ENCODE results near the gene SUPT3H. TPM values are rescaled to one million over a fixed set of nuclear protein-coding genes. Genes with fewer than 3 reads are reported as not detected.
"Not testable (repeated sequence)": the region's sequence is repeated elsewhere in the genome, so short reads cannot be mapped to it uniquely, and the experiment has no call there.

The SUPT3H gene
- total RNA-seq, 1 donor: 10.6 TPM

DNA sequence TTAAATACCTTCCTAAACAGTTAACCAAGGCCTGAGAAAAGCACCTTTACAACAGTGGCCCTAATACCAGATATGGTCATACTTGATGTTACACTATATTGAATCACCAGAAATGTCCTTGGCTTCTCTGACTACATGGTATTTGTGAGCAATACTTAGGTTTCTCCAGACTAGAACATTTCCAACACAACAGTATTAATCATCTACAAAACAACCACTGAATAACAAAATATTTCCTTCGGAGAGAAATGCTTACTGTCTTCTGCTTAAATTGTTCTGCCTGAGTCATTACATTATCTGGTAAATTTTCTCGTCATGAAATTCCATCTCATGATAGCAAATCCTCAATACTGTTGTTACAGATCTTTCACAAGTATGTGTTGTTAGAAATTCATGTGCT, 302.5 kb downstream of the SUPT3H start:
- DNase-seq (ENCODE audit: low read depth): peak; percentile 97
- TF ChIP-seq, protein P1, sequence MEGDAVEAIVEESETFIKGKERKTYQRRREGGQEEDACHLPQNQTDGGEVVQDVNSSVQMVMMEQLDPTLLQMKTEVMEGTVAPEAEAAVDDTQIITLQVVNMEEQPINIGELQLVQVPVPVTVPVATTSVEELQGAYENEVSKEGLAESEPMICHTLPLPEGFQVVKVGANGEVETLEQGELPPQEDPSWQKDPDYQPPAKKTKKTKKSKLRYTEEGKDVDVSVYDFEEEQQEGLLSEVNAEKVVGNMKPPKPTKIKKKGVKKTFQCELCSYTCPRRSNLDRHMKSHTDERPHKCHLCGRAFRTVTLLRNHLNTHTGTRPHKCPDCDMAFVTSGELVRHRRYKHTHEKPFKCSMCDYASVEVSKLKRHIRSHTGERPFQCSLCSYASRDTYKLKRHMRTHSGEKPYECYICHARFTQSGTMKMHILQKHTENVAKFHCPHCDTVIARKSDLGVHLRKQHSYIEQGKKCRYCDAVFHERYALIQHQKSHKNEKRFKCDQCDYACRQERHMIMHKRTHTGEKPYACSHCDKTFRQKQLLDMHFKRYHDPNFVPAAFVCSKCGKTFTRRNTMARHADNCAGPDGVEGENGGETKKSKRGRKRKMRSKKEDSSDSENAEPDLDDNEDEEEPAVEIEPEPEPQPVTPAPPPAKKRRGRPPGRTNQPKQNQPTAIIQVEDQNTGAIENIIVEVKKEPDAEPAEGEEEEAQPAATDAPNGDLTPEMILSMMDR (IDR thresholded peaks at IDR 0.05; ENCODE audit: insufficient read depth, low read length): no peak
- H3K4me3 ChIP-seq (ENCODE audit: low read depth, low read length): no peak overlapping the region

- TF ChIP-seq, protein P1 (IDR thresholded peaks at IDR 0.05; ENCODE audit: insufficient read depth, low read length): no peak
- DNase-seq (ENCODE audit: low read depth): peak; percentile 15
- no peak overlapping the region for H3K4me3 ChIP-seq (ENCODE audit: low read depth, low read length)
These were observed 303.3 kb downstream of the SUPT3H start for GRCh38 chr6:45074439-45074838.

DNA sequence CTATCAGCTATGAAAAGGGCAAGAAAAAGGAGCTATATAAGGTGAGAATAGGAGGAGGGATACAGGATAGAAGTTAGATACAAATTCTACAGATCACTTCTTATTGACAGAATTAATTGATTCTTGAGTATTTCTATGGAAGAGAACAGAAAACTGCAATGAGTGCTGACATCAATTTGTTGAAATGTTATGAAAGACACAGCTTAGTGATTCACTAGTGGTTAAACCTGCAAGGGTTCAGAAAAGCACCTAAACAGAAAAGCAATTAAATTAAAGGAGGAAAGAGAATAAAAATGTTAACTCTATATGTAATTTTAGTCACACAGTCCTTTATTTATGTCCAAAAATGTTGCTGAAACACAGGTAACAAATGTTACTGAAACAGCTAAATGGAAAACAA, 304.0 kb downstream of the SUPT3H start:
- no peak for DNase-seq (ENCODE audit: low read depth)
- no peak overlapping the region for H3K4me3 ChIP-seq (ENCODE audit: low read depth, low read length)
- TF ChIP-seq, protein P1 (IDR thresholded peaks at IDR 0.05; ENCODE audit: insufficient read depth, low read length): no peak

- DNase-seq (ENCODE audit: low read depth): peak; percentile 37
- TF ChIP-seq, protein P1 (IDR thresholded peaks at IDR 0.05; ENCODE audit: insufficient read depth, low read length): no peak
- H3K4me3 ChIP-seq (ENCODE audit: low read depth, low read length): no peak overlapping the region
These were observed 305.1 kb downstream of the SUPT3H start for GRCh38 chr6:45072673-45073072.

- peak; percentile 80 for DNase-seq (ENCODE audit: low read depth)
- H3K4me3 ChIP-seq (ENCODE audit: low read depth, low read length): no peak overlapping the region
- TF ChIP-seq, protein P1 (IDR thresholded peaks at IDR 0.05; ENCODE audit: insufficient read depth, low read length): no peak
These were observed 305.7 kb downstream of the SUPT3H start for GRCh38 chr6:45072016-45072415.

- no peak overlapping the region for H3K4me3 ChIP-seq (ENCODE audit: low read depth, low read length)
- DNase-seq (ENCODE audit: low read depth): no peak
- TF ChIP-seq, protein P1 (IDR thresholded peaks at IDR 0.05; ENCODE audit: insufficient read depth, low read length): no peak
These were observed 308.6 kb downstream of the SUPT3H start for GRCh38 chr6:45069091-45069490.

DNA sequence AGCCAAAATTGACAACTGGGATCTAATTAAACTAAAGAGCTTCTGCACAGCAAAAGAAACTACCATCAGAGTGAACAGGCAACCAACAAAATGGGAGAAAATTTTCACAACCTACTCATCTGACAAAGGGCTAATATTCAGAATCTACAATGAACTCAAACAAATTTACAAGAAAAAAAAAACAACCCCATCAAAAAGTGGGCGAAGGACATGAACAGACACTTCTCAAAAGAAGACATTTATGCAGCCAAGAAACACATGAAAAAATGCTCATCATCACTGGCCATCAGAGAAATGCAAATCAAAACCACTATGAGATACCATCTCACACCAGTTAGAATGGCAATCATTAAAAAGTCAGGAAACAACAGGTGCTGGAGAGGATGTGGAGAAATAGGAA, 310.3 kb downstream of the SUPT3H start:
- DNase-seq (ENCODE audit: low read depth); H3K4me3 ChIP-seq (ENCODE audit: low read depth, low read length): not testable (repeated sequence)

DNA sequence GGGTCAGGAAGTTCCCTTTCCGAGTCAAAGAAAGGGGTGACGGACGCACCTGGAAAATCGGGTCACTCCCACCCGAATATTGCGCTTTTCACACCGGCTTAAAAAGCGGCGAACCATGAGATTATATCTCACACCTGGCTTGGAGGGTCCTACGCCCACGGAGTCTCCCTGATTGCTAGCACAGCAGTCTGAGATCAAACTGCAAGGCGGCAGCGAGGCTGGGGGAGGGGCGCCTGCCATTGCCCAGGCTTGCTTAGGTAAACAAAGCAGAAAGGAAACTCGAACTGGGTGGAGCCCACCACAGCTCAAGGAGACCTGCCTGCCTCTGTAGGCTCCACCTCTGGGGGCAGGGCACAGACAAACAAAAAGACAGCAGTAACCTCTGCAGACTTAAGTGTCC, 315.1 kb downstream of the SUPT3H start:
- not testable (repeated sequence) for DNase-seq (ENCODE audit: low read depth); H3K4me3 ChIP-seq (ENCODE audit: low read depth, low read length)

All from fibroblast of the aortic adventitia (primary cell).